Activated CD4-positive, alpha-beta T cell treated with anti-CD3 and anti-CD28 coated beads, Interleukin-2, amount 10 ng/mL, durations not matched to agents 7 days and 5 days (primary cell): ENCODE results near the gene UROS. TPM values are rescaled to one million over a fixed set of nuclear protein-coding genes. Genes with fewer than 3 reads are reported as not detected.

Source experiments
- microRNA-seq: library from miRNA; unstranded; fragments of <30 nt; microRNA quantifications from one replicate; pipeline ENCODE4 v1.2.0, GENCODE V29; 2021; ENCODE audit warnings: borderline microRNAs expressed, borderline replicate concordance
- total RNA-seq, 2 experiments: library from RNA; stranded (reverse); gene quantifications; one replicate each; pipeline ENCODE4 v1.2.3, GENCODE V29; 2021

UROS gene
- total RNA-seq, 2 experiments from 2014 or later, result 40.4 to 43.3 TPM

Small RNAs within 50 kb of the gene (microRNA-seq; reads per million reads assigned to microRNA genes)
- 1.1 reads per million for gene MIR4484

Other genes starting within 250 kb of the UROS start
- gene TEX36, start 140.1 kb downstream of the UROS start, total RNA-seq, result not detected
- 10 to 100 TPM; 37.0 to 39.5 TPM for gene EDRF1, start 103.5 kb downstream of the UROS start, total RNA-seq
- under 1 TPM in 1 of 2 experiments, not detected in 1; 0.10 TPM for gene MMP21, start 47.4 kb downstream of the UROS start, total RNA-seq
- 10 to 100 TPM; 56.4 to 60.6 TPM for gene BCCIP, start 288 bp upstream of the UROS start, total RNA-seq
- 1 to 10 TPM; 8.2 to 9.6 TPM for gene DHX32, start 58.0 kb upstream of the UROS start, total RNA-seq
- gene FANK1, start 73.3 kb upstream of the UROS start, total RNA-seq, result under 1 TPM; 0.31 to 0.35 TPM